HFFc6 (cell line): ENCODE results near the gene RASA3. TPM values are rescaled to one million over a fixed set of nuclear protein-coding genes. Genes with fewer than 3 reads are reported as not detected.

Source experiments
- DNase-seq: peaks from one replicate; pipeline ENCODE4 v3.0.0-alpha.2; 2018
- H3K27ac Mint-ChIP-seq: 2 replicates; pipeline ENCODE4 v1.8.0; 2020; ENCODE audit warnings: mild to moderate bottlenecking, mixed read lengths
- H3K27me3 Mint-ChIP-seq: 2 replicates; pipeline ENCODE4 v1.8.0; 2021; ENCODE audit warnings: mild to moderate bottlenecking, moderate library complexity, mixed read lengths; ENCODE audit not compliant: insufficient read depth
- H3K36me3 Mint-ChIP-seq: 2 replicates; pipeline ENCODE4 v1.8.0; 2021; ENCODE audit warnings: low read depth, mixed read lengths
- H3K4me1 Mint-ChIP-seq: 2 replicates; pipeline ENCODE4 v1.8.0; 2020; ENCODE audit warnings: low read depth, mixed read lengths
- H3K4me3 Mint-ChIP-seq: 2 replicates; pipeline ENCODE4 v1.8.0; 2020; ENCODE audit warnings: mild to moderate bottlenecking, moderate library complexity, mixed read lengths
- H3K9me3 Mint-ChIP-seq: 2 replicates; pipeline ENCODE4 v1.8.0; 2020; ENCODE audit warnings: mild to moderate bottlenecking, mixed read lengths
- total RNA-seq, 6 experiments: library from RNA; stranded (reverse); fragmentation: NEBNext Ultra II Directional; extraction: Animal tissue kit (Norgen Biotek cat#: 25700); gene quantifications; 2 replicates in 1 of 6; 3 replicates in 5 of 6; pipeline ENCODE4 v1.2.3, GENCODE V29; 2021
- TF ChIP-seq, protein P1 (sequence below): fragments of 200-600 bp; sonication (generic); IDR thresholded peaks from 2 replicates; pipeline ENCODE4 v1.5.0; 2021; ENCODE audit warnings: antibody characterized with exemption, mild to moderate bottlenecking

RASA3 gene
- total RNA-seq, 6 experiments from 2014 or later, result 31.6 to 37.6 (median 33.1) TPM

DNA sequence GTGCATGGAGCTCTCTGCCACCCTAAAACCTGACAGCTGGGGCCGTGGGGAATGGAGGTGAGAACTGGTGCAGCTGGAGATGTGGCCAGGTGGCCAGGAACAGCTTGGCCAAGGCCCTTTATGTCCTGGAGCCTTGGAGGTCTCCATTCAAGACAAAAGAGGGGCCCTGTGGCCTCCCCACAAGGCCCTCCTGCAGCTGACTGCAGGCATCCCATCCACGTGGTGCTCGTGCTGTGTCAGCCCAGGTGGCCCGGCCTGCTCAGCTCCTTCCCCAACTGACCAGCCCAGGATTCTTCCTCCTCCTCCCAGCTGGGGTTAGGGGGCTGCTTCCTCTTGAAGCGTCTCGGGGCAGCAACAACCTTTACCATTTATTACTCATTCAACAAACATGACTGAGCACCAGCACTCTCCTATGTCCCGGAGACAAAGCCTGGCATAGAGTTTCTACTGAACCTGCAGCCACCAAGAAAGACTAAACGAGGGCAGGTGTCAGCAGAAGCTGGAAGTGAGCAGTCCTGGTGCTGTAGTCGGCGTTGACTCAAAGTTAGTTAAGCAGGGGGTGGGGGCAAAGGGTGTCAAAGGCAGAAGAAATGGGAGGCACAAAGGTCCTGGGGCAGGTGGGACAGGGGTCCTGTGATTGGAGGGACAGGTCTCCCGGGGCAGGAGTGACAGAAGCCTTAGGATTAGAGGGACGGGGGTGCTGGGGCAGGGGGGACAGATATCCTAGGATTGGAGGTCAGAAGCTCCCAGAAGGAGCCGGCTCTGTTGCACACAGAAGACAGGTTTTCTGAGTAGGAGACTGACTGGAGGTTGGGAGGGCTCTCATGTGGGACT lies 135.3 kb downstream of the RASA3 start:
- Mint-ChIP-seq H3K27me3 (peaks cover 4% of the 10 kb centered on the region), H3K36me3 (peaks cover 33% of the 10 kb centered on the region), H3K4me3 (no peak overlapping the region), H3K27ac (no peak overlapping the region), H3K4me1 (peaks cover 14% of the 10 kb centered on the region), H3K9me3 (no peaks in the 10 kb centered on the region)
- no peak for DNase-seq
- TF ChIP-seq, protein P1, sequence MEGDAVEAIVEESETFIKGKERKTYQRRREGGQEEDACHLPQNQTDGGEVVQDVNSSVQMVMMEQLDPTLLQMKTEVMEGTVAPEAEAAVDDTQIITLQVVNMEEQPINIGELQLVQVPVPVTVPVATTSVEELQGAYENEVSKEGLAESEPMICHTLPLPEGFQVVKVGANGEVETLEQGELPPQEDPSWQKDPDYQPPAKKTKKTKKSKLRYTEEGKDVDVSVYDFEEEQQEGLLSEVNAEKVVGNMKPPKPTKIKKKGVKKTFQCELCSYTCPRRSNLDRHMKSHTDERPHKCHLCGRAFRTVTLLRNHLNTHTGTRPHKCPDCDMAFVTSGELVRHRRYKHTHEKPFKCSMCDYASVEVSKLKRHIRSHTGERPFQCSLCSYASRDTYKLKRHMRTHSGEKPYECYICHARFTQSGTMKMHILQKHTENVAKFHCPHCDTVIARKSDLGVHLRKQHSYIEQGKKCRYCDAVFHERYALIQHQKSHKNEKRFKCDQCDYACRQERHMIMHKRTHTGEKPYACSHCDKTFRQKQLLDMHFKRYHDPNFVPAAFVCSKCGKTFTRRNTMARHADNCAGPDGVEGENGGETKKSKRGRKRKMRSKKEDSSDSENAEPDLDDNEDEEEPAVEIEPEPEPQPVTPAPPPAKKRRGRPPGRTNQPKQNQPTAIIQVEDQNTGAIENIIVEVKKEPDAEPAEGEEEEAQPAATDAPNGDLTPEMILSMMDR, result no peak

DNA sequence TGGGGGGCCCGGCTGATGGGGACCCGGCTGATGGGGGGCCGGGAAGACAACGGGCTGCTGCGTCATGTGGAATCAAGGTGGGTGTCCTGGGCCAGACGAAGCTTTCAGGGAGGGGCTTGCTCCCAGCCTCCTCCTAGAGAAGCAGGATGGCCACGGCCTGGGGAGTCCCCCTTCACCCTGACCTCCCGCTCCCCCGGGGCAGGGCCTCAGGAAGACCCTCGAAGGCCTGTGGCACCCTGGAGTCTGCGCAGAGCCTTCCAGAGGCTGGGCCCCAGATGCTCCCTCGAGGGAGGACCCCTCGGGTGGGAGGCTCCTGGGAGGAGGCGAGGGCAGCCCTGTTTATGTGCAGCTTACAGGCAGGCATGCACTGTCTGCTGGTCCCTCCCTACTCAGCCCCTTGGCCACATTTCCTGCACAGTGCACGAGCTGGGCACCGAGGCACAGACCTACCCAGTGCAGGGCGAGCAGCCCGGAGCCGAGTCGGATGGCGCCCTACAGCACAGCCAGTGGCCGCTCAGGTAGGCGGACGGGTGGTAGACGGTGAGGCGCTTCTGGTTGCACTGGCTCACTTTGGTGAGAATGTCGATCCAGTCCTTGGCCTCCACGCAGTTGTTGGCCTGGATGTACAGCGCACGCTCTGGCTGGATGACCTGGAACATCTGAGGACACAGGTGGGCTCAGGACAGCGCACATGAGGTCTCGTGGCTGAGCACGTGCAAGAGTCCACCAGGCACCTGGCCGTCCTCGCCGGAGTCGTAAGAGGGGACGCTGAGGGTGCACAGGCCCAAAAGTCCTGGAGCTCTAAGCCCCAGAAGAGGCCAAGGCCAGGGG lies 136.1 kb downstream of the RASA3 start:
- TF ChIP-seq, protein P1, result no peak
- Mint-ChIP-seq H3K9me3 (no peaks in the 10 kb centered on the region), H3K27me3 (peaks cover 6% of the 10 kb centered on the region), H3K4me3 (no peak overlapping the region), H3K4me1 (peaks cover 14% of the 10 kb centered on the region), H3K27ac (no peak overlapping the region), H3K36me3 (peaks cover 39% of the 10 kb centered on the region)
- no peak for DNase-seq

GRCh38 chr13:113995051-113995601 lies 137.3 kb downstream of the RASA3 start:
- H3K36me3 Mint-ChIP-seq, result peaks cover 39% of the 10 kb centered on the region
- TF ChIP-seq, protein P1, result no peak
- H3K27me3 Mint-ChIP-seq, result peaks cover 6% of the 10 kb centered on the region
- H3K4me3 Mint-ChIP-seq, result no peak overlapping the region
- H3K4me1 Mint-ChIP-seq, result peaks cover 14% of the 10 kb centered on the region
- H3K9me3 Mint-ChIP-seq, result no peaks in the 10 kb centered on the region
- no peak overlapping the region for H3K27ac Mint-ChIP-seq
- DNase-seq, result no peak

DNA sequence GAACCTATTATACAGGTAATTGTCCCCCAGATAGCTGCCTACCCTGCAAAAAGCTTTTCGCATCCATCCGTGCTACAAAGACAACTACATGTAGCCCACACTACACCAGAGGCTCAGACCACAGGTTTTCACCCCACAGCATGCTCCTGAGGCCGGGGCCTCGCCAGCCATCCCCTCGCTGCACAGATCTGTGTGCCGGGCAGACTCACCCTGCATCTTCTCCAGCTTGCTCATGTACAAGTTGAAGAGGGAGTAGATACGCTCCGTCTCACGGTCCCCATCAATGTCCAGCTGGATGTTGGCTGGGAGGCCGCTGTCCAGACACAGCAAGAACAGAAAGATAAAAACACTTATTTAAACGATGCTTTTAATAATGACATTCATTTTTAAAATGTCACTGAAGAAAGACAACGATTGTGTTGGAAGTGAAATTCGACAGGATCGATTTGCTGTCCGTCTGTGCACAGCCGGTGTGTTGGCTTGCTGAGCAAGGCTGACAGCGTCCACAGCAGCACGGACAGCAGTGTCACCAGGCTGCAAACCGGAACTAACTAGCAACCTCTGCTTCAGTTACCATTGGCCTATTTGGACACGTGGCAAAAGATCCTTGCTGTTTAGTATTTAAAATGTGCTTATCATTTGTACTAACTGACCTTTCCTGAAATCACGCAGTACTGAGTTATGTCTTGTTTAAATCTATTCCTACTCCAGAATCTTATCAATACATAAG lies 140.0 kb downstream of the RASA3 start:
- Mint-ChIP-seq H3K4me3 (no peak overlapping the region), H3K9me3 (no peaks in the 10 kb centered on the region; the same call in 1 of the 2 replicates), H3K4me1 (no peaks in the 10 kb centered on the region), H3K27me3 (peaks cover 4% of the 10 kb centered on the region), H3K36me3 (peaks cover 44% of the 10 kb centered on the region), H3K27ac (no peak overlapping the region)
- TF ChIP-seq, protein P1, result no peak
- no peak for DNase-seq

DNA sequence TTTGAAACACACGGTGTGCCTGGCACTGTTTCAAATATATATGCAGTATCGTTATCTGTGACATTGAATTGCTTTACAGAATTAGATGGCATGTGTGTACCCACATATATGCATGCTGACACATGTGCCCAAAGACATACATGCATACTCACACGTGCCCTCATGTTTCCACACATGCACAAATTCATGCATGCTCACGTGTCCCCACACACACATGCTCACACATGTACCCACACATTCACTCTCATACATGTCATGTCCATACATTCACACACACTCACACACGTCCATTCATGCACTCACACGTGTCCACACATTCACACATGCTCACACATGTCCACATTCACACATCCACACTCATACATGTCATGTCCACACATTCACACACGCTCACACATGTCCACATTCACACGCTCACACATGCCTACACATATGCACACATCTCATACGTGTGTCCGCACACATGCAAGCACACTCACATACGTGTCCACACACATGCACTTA lies 140.7 kb downstream of the RASA3 start:
- peaks cover 4% of the 10 kb centered on the region for H3K27me3 Mint-ChIP-seq
- H3K36me3 Mint-ChIP-seq, result peaks cover 44% of the 10 kb centered on the region
- H3K4me1 Mint-ChIP-seq, result no peaks in the 10 kb centered on the region
- peak overlapping the region; percentile 8; the same call in 1 of the 2 replicates for H3K4me3 Mint-ChIP-seq
- TF ChIP-seq, protein P1, result no peak
- no peaks in the 10 kb centered on the region; the same call in 1 of the 2 replicates for H3K9me3 Mint-ChIP-seq
- peak overlapping the region; percentile 8; the same call in 1 of the 2 replicates for H3K27ac Mint-ChIP-seq
- no peak for DNase-seq
